GM03348 (cell line): Measurements from ENCODE around the gene MUSTN1.

Experiments
- DNase-seq: peaks from one replicate; pipeline ENCODE4 v3.0.0; 2012; ENCODE audit warnings: low spot score

Gene MUSTN1

DNA sequence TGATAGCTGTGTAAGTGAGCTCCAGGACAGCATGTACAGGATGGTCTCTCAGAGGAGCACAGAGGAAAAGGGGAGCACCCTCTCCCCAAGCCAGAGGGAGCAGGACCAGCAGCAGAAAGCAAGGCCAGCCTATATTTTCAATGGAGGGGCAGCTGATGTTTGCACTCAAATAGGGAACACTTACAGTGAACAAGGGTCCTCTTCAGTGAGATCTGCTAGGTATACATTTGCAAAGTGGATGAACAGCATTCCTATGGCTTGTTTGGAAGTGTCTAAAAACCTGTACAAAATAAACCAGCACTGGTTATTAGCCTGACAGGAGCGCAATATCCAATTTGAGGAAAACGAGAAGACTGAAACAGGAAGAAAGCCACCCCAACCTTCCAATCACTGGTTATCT, 17.6 kb upstream of the MUSTN1 start:
- no peak for DNase-seq

DNA sequence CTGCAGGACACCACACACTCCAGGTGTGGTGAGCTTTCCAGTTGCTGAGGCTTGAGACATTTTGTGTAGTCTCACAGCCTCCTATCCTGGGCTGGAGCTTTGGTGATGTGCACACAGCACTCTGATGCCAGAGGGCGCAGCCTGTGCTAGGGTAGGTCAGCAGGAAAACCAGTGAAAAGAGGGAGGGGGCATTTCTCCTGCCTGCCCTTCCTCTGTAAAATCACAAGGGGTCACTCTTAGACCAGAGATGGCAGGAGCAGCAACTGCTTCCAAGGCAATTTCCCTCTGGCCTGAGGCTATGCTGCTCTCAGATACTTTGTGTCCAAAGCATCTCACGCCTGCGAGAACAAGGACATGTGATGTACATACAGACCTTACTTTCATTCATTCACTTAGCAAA, 16.5 kb upstream of the MUSTN1 start:
- peak; percentile 67 for DNase-seq

- DNase-seq = no peak
Measured at GRCh38 chr3:52849656-52850055, 14.8 kb upstream of the MUSTN1 start.

GRCh38 chr3:52848617-52849016, 13.8 kb upstream of the MUSTN1 start:
- DNase-seq = peak; percentile 64

GRCh38 chr3:52847726-52848125, 12.9 kb upstream of the MUSTN1 start:
- no peak for DNase-seq

- no peak for DNase-seq
Measured at GRCh38 chr3:52847241-52847640, 12.4 kb upstream of the MUSTN1 start.

DNA sequence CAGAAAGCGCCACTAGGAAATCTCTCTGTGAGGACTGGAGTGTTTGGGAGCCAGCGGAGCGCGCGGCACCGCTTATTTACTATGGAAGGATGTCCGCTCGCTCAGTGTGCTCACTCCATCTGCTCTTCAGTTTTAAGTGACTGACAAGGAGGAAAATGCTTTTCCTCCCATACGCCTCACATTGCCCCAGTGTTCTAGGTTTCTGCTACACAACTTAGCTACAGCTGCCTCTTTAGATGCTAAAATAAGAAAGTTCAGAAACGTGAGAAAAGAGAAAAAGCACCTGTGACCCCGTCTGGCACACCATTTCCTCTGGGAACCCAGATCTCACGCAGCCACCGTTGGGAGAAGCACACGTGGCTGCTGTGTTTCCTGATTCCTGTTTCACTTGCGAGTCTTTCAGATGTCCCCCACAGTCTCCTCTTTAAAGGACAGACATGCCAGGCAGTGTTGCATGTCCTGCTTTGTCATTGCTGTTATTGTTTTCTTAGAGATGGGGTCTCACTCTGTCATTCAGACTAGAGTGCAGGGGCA, 11.7 kb upstream of the MUSTN1 start:
- no peak for DNase-seq

DNA sequence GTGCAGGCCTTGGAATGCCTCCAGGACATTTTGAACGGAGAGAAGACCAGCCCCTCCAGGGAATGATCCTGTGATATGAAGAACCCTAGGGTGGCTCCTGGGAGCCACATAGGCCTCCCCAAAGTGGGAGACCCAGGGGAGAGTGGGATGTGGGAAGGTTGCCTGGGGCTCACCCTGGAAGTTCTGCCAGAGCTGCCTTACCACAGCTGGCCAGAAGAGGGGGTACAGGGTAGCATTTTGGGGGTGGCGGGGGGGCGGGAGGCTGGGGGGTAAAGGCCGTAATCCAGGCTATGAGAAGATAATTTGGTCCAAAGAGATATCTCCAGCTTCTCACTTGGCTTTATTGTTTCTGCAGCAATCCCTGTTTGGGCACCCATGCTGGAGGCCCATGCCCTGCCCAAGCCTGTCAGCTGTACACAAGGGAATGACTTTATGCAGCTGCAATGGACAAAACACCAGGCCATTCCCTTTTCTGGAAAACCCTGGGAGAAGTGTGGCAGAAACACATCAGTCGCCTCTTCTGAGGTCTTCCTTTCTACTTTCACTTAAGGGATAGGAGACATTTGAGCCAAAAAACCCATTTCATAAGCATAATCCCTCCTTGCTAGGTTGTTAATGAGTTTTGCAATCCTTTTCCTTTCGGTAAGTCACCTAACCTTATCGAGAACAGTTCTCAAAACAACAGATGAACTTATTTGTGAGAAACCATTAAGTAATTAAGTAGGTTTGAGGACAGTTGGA, 11.0 kb upstream of the MUSTN1 start:
- peak; percentile 56 for DNase-seq

GRCh38 chr3:52845157-52845556, 10.3 kb upstream of the MUSTN1 start:
- peak; percentile 56 for DNase-seq

DNA sequence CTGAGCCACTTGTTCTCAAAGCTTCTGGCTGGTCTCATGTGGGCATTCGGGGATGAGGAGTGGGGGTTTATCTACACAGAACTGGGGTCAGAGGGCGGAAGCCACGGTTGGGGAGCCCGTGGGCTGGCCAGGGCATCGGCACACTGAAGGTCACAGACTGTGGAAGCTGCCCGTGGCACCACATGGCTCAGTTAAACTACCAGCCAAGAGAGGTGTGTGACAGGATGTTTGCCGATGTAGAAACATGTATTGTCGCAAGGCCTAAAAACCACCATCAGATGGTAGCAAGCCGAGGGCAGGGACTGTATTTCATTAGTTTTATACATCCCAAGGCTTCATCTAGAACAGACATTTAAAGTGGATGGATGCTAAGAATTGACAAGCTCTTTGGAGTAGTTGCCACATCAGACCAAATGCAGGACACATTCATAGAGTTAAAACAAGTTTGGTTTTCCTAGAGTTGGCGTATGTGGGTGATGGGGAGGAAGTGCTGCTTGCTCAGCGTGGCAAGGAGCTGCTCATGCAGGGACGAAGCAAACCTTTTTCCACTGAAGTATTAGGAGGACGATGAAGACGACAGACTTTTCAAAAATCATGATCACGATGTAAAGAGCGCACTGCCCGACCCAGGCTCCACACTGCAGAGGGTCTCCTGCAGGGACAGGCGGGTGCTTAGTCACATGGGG, 9.6 kb upstream of the MUSTN1 start:
- DNase-seq = no peak

- no peak for DNase-seq
Measured at GRCh38 chr3:52843881-52844280, 9.1 kb upstream of the MUSTN1 start.

DNA sequence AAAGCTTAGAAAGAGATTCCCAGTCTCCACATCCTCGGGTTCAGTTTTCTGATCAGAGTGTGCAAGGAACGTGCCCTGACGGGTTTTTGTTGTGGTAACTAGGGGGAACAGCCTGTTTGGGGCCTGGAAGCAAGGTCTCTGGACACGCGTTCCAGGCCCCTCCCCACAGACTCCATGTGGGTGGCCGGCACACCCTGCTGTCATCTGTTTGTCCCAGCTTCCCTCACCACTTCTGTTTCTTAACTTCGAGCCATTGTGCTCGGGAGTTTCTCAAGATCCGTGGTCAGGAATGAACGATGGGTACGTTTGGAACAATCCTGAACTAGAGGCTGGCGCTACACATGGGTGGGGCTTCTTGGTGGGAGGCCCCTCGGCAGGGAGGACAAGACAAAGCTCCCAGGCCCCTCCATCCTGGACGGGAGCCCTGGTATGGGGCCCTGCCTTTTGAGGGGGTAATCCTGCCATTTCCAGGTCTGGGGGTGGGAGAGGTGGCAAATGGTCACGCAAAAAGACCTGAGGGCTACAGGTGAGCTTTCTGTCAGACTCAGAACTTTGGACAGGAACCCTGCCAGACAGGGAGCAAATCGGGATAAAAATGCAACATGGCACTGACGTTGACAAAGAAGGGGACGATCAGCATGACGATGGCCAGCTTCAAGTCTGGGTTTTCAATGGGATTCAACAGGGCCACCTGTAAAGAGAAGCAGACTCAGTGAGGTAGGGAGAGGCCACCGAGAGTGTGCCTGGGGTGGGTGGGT, 8.5 kb upstream of the MUSTN1 start:
- DNase-seq = no peak

GRCh38 chr3:52842424-52842823, 7.6 kb upstream of the MUSTN1 start:
- no peak for DNase-seq

DNA sequence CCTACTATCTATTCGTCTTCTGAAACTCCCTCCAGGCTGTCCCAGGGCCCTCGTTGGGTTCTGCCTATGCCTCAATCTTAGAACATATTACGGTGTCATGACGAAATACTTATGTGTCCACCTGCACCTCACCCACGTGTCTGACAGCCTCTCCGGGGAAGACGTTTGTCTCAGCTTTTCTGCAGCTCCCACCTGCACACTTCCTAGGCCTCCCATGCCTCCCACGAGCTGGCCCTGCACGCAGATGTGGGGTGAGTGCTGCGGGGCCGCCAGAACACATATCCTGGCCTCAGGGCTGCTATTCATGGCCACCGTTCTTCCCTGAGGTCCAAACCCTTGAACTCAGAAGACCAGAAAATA, 7.1 kb upstream of the MUSTN1 start:
- DNase-seq = no peak

DNA sequence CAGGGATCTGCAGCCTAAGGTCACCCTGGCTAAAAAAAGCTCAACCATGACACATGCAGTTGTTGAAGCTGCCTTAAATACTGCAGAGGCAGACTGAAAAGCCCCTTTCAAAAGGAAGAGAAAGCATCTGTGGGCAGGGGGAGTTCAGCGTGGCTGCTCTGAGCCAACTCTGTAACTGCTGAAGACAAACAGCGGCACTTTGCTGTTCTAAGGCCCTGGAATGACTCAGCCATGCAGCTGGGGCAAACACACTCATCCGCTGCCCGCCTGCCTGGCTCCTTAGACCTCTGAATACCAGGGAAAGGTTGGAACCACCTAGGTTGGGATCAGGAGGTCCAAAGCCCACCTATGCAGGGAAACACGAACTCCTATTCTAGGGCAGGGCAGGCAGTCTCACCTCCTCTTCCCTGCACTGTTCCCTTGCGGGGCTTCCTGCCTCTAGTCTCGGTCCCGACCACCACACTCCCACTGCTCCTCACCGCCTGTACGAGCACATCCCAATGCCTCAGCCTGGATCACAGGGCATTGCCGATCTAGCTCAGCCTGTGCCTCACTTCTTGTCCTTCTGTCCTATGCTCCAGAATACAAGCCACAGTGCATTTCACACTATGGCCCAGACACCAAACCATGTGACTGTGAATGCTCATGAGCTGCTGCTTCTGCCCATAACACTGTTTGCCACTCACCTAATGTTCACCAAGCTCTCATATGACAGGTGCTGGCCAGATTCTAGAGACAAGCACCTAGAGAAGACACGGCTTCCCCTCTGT, 6.6 kb upstream of the MUSTN1 start:
- no peak for DNase-seq

DNA sequence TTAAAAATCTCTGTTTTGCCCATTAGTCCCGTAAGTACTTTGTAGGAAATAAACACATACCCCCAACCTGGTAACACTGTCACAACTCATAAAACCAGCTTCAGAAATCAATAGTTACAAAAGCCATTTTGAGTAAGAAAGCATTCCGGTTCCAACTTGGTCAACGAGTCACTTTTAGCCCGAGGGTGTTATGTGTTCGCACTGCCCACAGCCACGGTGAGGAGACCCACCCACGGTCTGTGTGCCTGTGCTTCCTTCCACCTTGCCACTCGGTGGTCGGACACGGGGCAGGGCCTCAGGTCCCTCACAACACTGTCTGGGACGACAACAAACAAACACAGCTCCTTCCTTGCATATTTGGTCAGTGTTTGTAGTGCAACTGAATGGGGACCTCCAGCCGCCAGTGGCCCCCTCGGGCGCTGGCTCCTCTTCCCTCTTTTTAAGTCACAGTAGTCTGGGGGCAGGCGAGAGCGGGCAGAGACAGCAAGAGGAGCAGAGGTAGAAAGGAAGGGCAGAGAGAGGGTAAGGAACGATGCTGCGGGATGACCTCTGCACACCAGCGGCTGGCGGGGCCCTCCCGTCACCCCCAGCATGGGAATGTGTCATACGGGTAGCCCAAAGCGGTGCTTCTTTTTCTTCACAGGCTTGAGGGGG, 5.2 kb upstream of the MUSTN1 start:
- no peak for DNase-seq

DNA sequence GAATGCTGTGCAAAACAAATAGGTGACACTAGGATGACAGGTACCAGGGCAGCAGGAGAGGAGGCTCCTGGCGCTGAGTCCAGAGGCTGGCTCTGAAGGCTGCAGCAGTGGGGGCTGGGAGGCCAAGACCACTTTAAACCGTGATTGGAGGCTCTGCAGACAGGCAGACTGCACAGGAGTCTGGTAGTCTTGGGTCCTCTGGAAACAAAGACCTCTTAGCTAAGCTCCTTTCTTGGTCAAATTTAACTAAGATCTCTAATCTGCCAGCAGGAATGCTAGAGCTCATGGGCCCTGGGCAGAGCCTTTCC, 4.4 kb upstream of the MUSTN1 start:
- DNase-seq = no peak

- DNase-seq = no peak
Measured at GRCh38 chr3:52838561-52839267, 3.9 kb upstream of the MUSTN1 start.

- no peak for DNase-seq
Measured at GRCh38 chr3:52836986-52837385, 2.2 kb upstream of the MUSTN1 start.

GRCh38 chr3:52836471-52836845, 1.6 kb upstream of the MUSTN1 start:
- no peak for DNase-seq

- no peak for DNase-seq
Measured at GRCh38 chr3:52835766-52836470, 1.1 kb upstream of the MUSTN1 start.
